Tibial nerve (tissue), 4 donors: ENCODE data around the gene AP1G1. TPM values are rescaled to one million over a fixed set of nuclear protein-coding genes. Genes with fewer than 3 reads are reported as not detected.
A peak's percentile ranks its signal among the peaks of the same experiment; 100 is the strongest.

Experiments used
- DNase-seq, 2 donors: peaks; one replicate each; pipeline ENCODE4 v3.0.0-alpha.2; 2019; ENCODE audit warnings: low spot score in 2 of 2
- H3K27ac ChIP-seq, 4 donors: fragments of 200-600 bp; sonication (generic) in 3 of 4; one replicate each; pipeline ENCODE4 v1.5.1; 2017 to 2019; ENCODE audit warnings: mild to moderate bottlenecking in 1 of 4
- H3K27me3 ChIP-seq, 2 donors: fragments of 200-600 bp; sonication (generic) in 1 of 2; one replicate each; pipeline versions ENCODE4 v1.5.1 to v1.6.0; 2017 to 2019
- H3K36me3 ChIP-seq, 3 donors: fragments of 200-600 bp; sonication (generic); one replicate each; pipeline ENCODE4 v1.5.1; 2018 to 2019
- H3K4me1 ChIP-seq, 4 donors: fragments of 200-600 bp; sonication (generic) in 3 of 4; one replicate each; pipeline ENCODE4 v1.5.1; 2017 to 2019
- H3K4me3 ChIP-seq, 4 donors: fragments of 200-600 bp; sonication (generic) in 3 of 4; one replicate each; pipeline ENCODE4 v1.5.1; 2017 to 2019; ENCODE audit warnings: mild to moderate bottlenecking in 1 of 4, moderate library complexity in 1 of 4
- H3K9me3 ChIP-seq, 4 donors: fragments of 200-600 bp; sonication (generic) in 3 of 4; one replicate each; pipeline ENCODE4 v1.5.1; 2017 to 2019
- EP300 ChIP-seq, 2 donors: sonication (generic); formaldehyde crosslinking; IDR thresholded peaks; one replicate each; pipeline ENCODE4 v1.6.1; 2017; ENCODE audit warnings: antibody characterized with exemption in 2 of 2, mild to moderate bottlenecking in 1 of 2
- POLR2A ChIP-seq, 2 donors: fragments of 450-650 bp; IDR thresholded peaks; one replicate each; pipeline ENCODE4 v1.6.1; 2017; ENCODE audit warnings: antibody characterized with exemption in 2 of 2, mild to moderate bottlenecking in 2 of 2, moderate library complexity in 2 of 2
- WGBS, 2 donors: methylation state at CpG; one replicate each; pipeline ENCODE4 v1.1.5; 2018; 5-methylcytosine and 5-hydroxymethylcytosine counted together
- total RNA-seq, 4 donors: library from RNA; depleted of rRNA; stranded (reverse); fragments of >200 nt; gene quantifications; one replicate each; pipeline ENCODE4 v1.1.0, GENCODE V29; 2016
- TF ChIP-seq, protein P1 (sequence below), 5 experiments: fragments of 200-600 bp in 3 of 5; fragments of 450-650 bp in 2 of 5; sonication (generic) in 3 of 5; IDR thresholded peaks; one replicate each; pipeline ENCODE4 v1.5.1; 2016 to 2019; ENCODE audit warnings: antibody characterized with exemption in 5 of 5, mild to moderate bottlenecking in 3 of 5, moderate library complexity in 2 of 5

Gene AP1G1
- total RNA-seq, 4 donors from 2014 or later = 68.4 to 100 (median 95.6) TPM

DNA sequence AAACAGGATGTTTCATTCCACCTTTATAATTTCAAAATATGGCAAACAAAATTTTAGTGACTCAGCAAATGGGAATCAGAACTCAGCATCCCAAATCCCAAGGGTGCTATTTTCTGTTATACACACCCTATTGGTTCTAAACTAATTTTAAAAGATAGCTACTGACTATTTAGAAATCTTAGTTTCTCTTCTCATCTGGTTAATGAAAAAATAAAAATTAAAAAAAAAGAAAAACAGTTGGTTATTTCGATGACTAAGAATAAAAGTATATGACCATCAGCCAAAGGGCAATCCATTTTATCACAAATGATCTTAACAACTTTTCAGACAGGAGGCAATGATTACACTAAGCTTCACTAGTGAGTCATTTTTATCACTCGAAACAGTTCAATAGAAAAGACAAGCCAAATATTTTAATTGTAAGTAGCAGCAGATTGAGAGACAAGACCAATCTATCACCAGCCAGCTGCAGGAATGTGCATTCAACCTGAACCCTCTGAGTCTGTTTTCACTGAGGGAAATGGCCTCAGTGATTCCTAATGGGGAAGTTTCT lies 99.3 kb downstream of the AP1G1 start:
- 51 to 56% methylated on average over 2 of the region's 2 CpGs for WGBS, 2 donors
- no peaks in the 10 kb centered on the region for H3K36me3 ChIP-seq
- TF ChIP-seq EP300 (IDR thresholded peaks at IDR 0.05) (no peak), POLR2A (IDR thresholded peaks at IDR 0.05) (no peak)
- TF ChIP-seq, protein P1, sequence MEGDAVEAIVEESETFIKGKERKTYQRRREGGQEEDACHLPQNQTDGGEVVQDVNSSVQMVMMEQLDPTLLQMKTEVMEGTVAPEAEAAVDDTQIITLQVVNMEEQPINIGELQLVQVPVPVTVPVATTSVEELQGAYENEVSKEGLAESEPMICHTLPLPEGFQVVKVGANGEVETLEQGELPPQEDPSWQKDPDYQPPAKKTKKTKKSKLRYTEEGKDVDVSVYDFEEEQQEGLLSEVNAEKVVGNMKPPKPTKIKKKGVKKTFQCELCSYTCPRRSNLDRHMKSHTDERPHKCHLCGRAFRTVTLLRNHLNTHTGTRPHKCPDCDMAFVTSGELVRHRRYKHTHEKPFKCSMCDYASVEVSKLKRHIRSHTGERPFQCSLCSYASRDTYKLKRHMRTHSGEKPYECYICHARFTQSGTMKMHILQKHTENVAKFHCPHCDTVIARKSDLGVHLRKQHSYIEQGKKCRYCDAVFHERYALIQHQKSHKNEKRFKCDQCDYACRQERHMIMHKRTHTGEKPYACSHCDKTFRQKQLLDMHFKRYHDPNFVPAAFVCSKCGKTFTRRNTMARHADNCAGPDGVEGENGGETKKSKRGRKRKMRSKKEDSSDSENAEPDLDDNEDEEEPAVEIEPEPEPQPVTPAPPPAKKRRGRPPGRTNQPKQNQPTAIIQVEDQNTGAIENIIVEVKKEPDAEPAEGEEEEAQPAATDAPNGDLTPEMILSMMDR (IDR thresholded peaks at IDR 0.05) = no peak
- peaks cover 0 to 24% (median 0%) of the 10 kb centered on the region in 4 donors for H3K4me1 ChIP-seq
- no peak for DNase-seq
- H3K4me3 ChIP-seq = no peak overlapping the region
- no peaks in the 10 kb centered on the region for H3K27me3 ChIP-seq
- no peaks in the 10 kb centered on the region for H3K9me3 ChIP-seq
- no peak overlapping the region for H3K27ac ChIP-seq

DNA sequence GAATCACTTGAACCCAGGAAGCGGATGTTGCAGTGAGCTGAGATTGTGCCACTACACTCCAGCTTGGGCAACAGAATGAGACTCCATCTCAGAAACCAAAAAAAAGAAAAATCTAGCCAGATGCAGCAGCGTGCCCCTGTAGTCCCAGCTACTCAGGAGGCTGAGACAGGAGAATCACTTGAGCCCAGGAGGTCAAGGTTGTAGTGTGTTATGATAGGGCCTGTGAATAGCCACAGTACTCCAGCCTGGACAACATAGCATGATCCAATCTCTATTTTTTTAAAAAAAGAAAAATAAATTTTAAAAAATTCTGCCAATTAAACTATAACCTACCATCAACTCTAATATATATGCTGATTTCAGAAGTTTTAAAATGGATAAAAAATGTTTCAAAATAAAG lies 99.9 kb downstream of the AP1G1 start:
- Histone ChIP-seq H3K4me1 (peaks cover 0 to 24% (median 0%) of the 10 kb centered on the region in 4 donors), H3K27me3 (no peaks in the 10 kb centered on the region), H3K4me3 (no peak overlapping the region), H3K36me3 (no peaks in the 10 kb centered on the region), H3K27ac (peak overlapping the region in 1 of 4 donors; percentile 1), H3K9me3 (no peaks in the 10 kb centered on the region)
- 88 to 92% methylated on average over 2 of the region's 2 CpGs for WGBS, 2 donors
- DNase-seq = no peak
- no peak for TF ChIP-seq POLR2A (IDR thresholded peaks at IDR 0.05)
- TF ChIP-seq, protein P1 (IDR thresholded peaks at IDR 0.05) = no peak
- no peak for TF ChIP-seq EP300 (IDR thresholded peaks at IDR 0.05)

DNA sequence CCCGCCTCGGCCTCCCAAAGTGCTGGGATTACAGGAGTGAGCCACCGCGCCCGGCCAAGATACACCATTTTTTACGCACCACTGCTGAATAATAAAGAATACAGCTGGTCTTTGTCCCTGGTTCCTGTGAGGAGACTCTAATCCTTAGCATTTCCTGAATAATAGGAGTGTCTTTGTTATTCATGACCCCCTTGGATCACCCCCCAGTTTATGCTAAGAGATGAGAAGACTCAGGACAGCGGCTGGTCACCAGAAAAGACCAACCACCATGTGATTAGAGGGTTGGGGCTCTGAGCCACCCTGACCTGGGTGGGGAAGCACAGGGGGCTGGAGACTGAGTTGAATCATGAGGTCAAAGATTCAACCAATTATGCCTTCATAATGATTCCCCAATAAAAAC lies 101.4 kb downstream of the AP1G1 start:
- no peaks in the 10 kb centered on the region for H3K27me3 ChIP-seq
- H3K9me3 ChIP-seq = no peaks in the 10 kb centered on the region
- no peak overlapping the region for H3K27ac ChIP-seq
- no peak overlapping the region for H3K4me3 ChIP-seq
- 89 to 91% methylated on average over 7 of the region's 7 CpGs for WGBS, 2 donors
- DNase-seq = no peak
- TF ChIP-seq POLR2A (IDR thresholded peaks at IDR 0.05) = no peak
- TF ChIP-seq, protein P1 (IDR thresholded peaks at IDR 0.05) = no peak
- no peak for TF ChIP-seq EP300 (IDR thresholded peaks at IDR 0.05)
- no peaks in the 10 kb centered on the region for H3K36me3 ChIP-seq
- peaks cover 0 to 24% (median 0%) of the 10 kb centered on the region in 4 donors for H3K4me1 ChIP-seq

DNA sequence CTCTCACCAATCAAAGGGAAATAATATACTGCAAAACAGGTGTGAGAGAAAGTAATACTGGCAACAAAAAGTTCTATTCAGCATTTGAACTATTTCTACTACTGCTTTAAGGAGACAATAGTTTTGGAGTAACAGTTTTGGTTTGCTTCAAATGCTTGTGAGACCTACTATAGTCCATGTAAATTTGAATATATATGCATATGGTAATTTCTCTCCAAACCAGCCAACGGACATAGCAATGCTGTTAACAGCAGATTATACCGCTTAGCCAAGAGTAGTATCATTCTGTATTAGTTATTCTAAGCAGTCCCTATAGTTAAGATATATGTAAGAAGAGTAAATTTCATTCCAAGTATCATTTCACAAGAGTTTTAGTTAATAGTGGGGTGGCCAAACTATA lies 102.6 kb downstream of the AP1G1 start:
- TF ChIP-seq EP300 (IDR thresholded peaks at IDR 0.05) (no peak), POLR2A (IDR thresholded peaks at IDR 0.05) (no peak)
- TF ChIP-seq, protein P1 (IDR thresholded peaks at IDR 0.05) = no peak
- H3K9me3 ChIP-seq = no peaks in the 10 kb centered on the region
- H3K4me1 ChIP-seq = peaks cover 0 to 24% (median 0%) of the 10 kb centered on the region in 4 donors
- peaks cover 0 to 3% (median 0%) of the 10 kb centered on the region in 3 donors for H3K36me3 ChIP-seq
- no peak overlapping the region for H3K4me3 ChIP-seq
- 90 to 94% methylated on average over 2 of the region's 2 CpGs for WGBS, 2 donors
- H3K27me3 ChIP-seq = no peaks in the 10 kb centered on the region
- no peak for DNase-seq
- no peak overlapping the region for H3K27ac ChIP-seq

DNA sequence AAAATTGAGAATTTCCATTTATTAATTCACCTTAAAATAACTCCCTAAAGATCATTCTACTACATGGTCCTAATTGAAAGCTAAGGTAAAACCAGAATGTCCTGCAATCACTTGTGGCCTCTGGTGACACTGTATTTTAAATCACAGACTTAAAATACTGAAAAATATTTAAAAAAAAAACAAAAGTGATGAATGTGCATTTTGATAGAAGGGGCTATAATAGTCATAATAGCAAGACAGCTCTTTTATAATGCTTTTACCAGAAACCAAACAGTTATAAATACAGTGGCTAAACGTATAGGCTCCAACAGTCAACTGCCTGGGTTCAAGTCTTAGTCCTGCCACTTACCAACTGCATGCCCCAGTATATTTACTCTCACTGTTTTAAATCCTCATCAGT lies 105.3 kb downstream of the AP1G1 start:
- peaks cover 0 to 12% (median 0%) of the 10 kb centered on the region in 4 donors for H3K4me1 ChIP-seq
- H3K9me3 ChIP-seq = no peaks in the 10 kb centered on the region
- no peaks in the 10 kb centered on the region for H3K27me3 ChIP-seq
- H3K27ac ChIP-seq = no peak overlapping the region
- no peak for DNase-seq
- H3K36me3 ChIP-seq = peaks cover 0 to 24% (median 3%) of the 10 kb centered on the region in 3 donors
- no peak overlapping the region for H3K4me3 ChIP-seq
- TF ChIP-seq EP300 (IDR thresholded peaks at IDR 0.05) (no peak), POLR2A (IDR thresholded peaks at IDR 0.05) (no peak)
- TF ChIP-seq, protein P1 (IDR thresholded peaks at IDR 0.05) = no peak
- WGBS, 2 donors = 74 to 81% methylated on average over 1 of the region's 1 CpG
